ENCODE measurements around the gene CDC7.
A peak's percentile ranks its signal among the peaks of the same experiment; 100 is the strongest.

Gene CDC7

GRCh38 chr1:91549041-91549735 lies 48.5 kb downstream of the CDC7 start:
- no peak for DNase-seq (ENCODE audit: low spot score)

DNA sequence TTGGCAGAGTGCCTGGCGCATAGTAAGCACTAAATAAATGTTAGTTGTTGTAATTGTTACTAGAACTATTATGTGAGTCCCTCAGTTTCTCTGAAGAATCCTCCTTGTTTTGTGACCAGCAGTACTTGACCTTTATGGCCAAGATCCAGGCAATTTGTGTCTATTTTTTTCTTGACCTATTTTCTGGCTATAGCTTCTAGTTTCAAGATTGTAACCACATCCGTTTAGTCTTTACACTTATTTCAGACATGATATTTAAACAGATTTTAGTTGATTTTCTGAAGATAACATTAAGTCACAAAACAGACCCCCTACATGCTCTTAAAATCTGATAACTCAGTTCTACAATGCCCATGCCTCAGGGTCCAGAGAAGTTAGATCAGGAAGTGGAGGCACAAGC lies 50.3 kb downstream of the CDC7 start:
- no peak for DNase-seq (ENCODE audit: low spot score)

DNA sequence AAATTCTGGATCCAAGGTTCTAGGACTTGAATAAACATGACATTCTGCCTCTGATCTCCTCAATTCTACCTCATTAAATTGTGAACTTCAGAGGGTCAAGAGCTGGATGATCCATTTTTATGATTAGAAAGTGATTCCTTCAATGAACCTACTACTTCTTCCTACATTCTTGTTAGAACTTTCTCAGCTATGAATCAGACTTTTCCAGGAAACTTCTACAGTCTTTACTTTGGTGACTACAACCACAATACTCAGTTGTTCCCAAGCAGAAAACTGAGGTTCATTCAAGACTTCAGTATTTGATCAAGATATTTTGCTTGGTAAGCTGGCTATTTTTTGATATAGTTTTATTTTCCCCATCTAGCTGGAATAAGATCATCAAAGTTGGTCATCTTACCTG lies 51.4 kb downstream of the CDC7 start:
- DNase-seq (ENCODE audit: low spot score): no peak

GRCh38 chr1:91552596-91552995 lies 51.9 kb downstream of the CDC7 start:
- no peak for DNase-seq (ENCODE audit: low spot score)

GRCh38 chr1:91553177-91553591 lies 52.5 kb downstream of the CDC7 start:
- DNase-seq (ENCODE audit: low spot score): no peak

DNA sequence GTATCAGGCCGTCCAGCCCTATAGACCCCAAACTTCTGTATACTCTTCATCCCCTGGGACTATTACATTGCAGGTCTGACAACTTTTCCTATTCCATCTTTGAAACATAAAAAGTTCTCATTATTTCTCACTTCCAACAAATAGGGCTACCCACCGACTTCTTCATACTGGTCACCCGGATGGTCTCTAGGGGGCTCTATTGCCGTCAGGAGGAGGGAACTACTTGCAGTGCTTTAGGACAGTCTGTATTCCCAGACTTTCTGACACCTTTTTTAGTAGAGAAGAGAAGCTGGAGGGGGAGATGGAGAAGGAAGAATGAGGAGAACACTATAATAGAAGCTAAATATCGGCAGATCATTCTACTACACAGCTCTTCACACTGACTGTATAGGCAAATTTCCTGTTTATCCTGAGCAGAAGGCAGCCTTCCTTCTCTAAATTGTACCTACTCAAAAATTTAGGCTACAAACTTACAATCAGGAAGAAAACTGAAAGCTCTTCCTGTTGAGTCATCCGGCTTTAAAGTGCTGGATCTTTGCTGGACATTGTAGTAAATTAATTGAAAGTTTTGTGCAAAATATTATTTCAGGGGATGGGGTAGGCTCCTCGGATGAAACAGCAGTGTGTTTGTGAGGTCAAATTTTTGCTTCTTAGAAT lies 54.6 kb downstream of the CDC7 start:
- DNase-seq (ENCODE audit: low spot score): no peak

GRCh38 chr1:91555821-91556531 lies 55.3 kb downstream of the CDC7 start:
- DNase-seq (ENCODE audit: low spot score): peak; percentile 58

DNA sequence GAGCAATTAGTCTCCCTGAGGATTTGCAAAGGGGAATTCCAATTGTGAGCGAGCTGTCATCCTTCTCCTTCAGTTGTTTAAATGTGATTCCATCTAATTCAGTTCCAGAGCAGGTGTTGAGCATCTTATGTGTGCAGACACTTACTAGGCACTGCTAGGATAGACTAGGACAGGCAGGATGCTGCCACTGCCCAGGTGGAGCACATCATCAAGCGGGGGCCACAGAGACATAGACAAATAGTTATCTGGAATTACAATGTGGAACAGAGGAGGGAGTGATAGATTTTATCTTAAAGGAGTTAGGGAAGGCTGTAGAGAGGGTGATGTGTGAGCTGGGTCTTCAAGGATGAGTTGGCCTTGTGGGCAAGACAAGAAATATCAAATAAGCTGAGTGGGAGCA lies 55.9 kb downstream of the CDC7 start:
- no peak for DNase-seq (ENCODE audit: low spot score)

DNA sequence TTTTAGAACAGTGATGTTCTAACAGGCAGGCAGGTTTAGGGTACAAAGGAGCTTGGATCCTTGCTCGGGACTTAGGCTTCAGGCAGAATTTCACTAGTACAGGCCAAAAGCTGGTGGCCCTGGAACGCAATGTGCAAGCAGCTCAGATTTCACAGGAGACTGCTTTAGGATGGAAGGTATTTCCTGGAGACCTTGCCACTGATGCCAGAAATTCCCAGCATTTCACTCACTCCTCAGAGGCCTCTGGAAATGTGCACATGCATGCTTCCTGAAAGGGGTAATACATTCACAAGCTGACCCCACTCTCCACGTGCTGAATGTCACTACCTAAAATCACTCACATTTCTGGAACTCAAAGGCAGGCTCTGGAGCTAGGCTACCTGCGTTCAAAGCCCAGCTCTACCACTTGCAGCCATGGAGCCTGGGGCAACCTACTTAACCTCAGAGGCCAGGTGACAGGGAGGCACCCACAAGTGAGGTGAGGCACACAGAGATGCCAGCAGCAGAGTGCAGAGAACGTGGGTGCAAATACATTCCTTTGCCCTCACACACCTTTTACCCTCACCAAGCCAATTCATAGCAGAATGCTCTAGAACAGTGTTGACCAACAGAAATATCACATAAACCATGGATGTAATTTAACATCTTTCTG lies 56.5 kb downstream of the CDC7 start:
- DNase-seq (ENCODE audit: low spot score): no peak

DNA sequence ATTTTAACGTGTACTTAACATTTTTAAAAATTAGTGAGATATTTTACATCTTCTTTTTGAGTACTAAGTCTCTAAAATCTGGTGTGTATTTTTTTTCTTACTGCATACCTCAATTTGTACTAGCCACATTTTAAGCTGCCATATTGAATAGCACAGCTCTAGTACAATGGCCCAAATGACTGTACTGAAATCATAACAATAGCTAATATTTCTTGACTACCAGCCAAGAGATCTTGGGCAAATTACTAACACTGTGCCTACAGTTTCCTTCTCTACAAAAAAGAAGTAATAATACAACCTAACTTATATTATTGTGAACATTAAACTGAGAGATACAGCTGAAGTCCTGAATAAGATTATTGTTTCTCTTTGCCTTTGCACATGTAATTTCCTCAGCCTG lies 57.2 kb downstream of the CDC7 start:
- DNase-seq (ENCODE audit: low spot score): no peak

DNA sequence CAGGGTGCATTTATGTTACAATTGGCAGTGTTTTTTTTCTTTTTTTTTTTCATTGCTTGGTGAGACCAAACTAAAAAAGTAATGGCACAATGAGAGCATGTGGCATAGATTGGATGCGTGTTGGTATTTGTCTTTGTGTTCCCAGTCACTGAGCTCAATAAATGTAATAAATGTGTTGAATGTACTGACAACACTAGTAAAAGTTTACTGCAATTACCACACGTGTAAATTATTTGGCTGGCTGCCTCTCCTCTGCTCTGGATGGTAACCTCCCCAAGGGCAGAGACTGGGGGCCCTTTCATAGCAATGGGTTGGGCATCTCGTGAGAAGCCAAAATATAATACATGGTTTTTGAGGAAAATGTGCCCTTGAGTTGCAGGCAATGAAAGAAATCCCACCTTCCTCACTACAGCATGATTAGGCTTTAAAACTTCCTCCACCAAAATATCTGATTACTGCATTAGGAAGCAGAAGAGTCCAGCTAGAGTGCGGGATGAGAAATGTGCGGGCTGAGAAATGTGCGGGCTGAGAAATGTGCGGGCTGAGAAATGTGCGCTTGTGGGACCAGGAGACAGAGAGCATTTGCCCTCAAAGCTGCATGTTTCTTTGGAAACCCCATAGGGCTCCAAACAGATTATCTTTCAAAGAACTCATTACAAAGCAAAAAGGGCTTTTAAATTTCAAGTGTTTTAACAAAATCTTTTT lies 58.5 kb downstream of the CDC7 start:
- no peak for DNase-seq (ENCODE audit: low spot score)

DNA sequence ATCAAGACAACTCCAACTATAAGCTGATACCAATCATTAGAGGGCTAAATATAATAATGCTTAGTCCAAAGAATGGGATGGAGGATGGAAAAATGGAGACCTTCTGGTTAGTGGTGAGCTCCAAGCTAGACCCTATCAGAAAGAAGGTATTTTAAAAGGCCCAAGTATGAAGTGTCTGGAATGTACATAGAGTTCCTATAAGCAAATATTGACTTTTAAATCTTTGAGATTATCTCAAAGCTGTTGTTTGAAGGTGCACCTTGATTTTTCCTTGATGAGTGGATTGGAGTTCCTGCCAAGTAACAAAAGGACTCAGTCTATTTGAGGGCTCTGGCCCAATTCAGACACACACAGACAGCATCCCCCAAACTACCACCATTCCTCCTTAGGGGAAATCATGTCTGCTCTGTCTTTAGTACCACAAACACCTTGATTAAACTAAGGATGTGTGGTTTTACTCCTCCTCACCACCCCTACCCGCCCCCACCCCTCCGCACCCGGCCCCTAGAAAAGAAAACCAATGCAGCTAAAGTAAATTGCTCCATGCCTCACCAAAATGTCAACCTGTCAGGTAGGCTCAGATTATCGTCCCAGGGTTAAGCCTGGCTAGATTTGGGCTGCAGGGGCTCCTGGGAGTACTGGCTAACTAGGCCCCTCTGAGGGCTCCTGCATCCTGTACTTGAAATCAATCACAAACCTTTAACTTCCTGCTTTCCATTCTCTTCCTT lies 59.4 kb downstream of the CDC7 start:
- no peak for DNase-seq (ENCODE audit: low spot score)

DNA sequence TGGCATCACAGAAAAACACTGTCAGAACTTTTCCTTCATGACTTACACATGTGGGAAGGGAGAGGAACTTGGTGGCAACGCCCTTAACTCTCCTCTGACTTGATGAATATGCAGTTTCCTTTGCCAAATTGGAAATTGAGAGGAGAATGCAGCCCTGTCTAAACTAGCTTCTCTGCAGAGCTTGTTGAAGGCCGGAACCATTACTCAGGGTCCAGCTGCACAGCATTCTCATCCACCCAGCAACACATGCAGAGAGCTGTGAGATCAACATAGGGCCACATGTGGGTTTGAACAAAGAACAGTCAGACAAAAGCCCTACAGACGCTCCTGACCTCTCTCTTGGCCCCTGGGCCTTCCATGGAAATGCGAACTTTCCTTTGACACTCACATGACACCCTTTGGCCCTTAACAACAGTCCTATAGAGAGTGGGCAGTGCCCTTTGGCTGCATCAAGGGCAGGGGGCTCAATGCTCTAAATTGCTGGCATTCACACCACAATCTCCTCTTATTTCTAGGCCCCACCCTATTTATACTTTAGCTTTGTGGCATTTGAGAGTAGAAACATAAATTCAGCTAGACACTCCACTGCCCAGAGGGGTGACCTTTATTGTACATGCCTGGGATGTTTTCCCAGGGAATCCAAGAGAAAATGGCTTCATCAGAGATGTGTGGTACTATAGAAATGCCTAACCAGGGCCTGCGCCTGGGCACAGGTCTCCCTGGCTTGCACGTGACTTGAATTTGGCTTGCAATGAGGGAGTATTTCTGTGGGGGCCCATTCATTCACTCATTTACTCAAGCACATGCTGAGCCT lies 64.4 kb downstream of the CDC7 start:
- DNase-seq (ENCODE audit: low spot score): no peak

DNA sequence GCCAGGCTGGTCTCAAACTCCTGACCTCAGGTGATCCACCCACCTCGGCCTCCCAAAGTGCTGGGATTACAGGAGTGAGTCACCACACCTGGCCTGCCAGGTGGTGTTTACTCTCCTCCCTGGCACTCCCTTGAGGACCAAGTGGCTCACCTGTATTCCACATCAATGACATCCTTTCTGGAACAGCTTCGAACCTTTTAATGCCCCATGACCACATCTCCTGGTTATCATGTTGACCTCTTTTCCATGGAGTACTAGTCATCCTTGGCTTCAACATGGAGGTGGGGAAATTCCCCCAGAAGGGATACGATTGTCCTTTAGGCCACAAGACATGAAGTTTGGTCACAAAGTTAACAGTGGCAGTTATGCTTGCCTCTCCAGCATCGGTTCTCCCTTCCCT lies 66.9 kb downstream of the CDC7 start:
- DNase-seq (ENCODE audit: low spot score): no peak

DNA sequence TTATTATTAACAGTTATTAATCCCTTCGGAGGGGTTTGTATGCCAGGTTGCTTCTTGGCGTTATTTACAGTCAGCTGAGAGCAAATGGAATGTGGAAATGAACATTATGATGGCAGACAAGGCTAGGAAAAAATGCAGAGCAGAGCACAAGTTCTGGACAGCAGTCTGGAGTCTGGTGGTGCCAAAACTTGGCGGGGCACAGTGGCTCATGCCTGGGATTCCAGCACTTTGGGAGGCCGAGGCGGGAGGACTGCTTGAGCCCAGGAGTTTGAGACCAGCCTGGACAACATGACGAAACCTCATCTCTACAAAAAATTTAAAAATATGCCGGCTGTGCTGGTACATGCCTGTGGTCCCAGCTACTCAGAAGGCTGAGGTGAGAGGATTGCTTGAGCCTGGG lies 67.6 kb downstream of the CDC7 start:
- DNase-seq (ENCODE audit: low spot score): no peak

DNA sequence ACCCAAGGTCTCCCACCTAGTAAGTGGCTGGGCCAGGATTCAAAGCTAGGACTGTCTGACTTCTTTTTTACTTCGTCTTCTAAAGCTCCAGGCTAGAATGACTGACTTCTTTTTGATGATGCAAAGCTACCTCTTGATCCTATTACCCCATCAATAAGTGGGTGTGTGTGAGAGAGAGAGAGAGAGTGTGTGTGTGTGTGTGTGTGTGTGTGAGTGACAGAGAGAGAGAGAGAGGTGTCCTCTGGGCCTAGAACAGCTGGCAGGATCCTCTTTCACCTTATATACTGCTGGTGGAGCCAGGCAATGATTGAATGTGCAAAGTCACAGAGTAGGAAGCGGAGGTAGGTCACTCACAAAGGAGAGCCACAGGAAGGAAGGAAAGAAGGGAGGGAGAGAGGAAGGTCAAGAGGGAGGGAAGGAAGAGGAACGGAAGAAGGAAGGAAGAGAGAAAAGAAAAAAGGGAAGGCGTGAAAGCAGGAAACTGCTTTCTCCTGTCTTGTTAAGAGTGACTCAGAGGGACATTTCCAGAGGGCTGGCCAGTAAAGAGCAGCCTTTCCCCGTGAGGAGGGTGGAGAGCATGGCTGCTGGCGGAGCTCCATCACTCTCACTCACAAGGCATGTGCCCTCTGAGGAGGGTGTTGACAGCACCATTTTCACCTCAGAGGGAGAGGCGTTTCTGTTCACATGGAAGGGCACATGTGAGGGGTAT lies 68.9 kb downstream of the CDC7 start:
- peak; percentile 60 for DNase-seq (ENCODE audit: low spot score)

GRCh38 chr1:91570120-91570448 lies 69.4 kb downstream of the CDC7 start:
- DNase-seq (ENCODE audit: low spot score): no peak

- DNase-seq (ENCODE audit: low spot score): no peak
Measured at GRCh38 chr1:91572044-91572443, 71.4 kb downstream of the CDC7 start.

Data from RKO (cell line).